Measurements from ENCODE around the gene TOMM5.

DNA sequence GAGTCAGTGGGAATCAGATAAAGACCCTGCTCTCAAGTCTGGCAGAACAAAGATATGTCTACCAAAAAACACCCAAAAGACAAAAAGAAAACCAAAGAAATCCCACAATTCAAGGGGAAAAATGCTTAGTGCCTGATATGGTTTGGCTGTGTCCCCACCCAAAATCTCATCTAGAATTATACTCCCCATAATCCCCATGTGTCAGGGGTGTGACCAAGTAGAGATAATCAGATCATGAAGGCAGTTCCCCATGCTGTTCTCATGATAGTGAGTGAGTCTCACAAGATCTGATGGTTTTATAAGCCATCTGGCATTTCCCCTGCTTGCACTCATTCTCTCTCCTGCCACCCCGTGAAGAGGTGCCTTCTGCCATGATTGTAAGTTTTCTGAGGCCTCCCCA lies 29.6 kb downstream of the TOMM5 start:
- TF ChIP-seq, protein P1, sequence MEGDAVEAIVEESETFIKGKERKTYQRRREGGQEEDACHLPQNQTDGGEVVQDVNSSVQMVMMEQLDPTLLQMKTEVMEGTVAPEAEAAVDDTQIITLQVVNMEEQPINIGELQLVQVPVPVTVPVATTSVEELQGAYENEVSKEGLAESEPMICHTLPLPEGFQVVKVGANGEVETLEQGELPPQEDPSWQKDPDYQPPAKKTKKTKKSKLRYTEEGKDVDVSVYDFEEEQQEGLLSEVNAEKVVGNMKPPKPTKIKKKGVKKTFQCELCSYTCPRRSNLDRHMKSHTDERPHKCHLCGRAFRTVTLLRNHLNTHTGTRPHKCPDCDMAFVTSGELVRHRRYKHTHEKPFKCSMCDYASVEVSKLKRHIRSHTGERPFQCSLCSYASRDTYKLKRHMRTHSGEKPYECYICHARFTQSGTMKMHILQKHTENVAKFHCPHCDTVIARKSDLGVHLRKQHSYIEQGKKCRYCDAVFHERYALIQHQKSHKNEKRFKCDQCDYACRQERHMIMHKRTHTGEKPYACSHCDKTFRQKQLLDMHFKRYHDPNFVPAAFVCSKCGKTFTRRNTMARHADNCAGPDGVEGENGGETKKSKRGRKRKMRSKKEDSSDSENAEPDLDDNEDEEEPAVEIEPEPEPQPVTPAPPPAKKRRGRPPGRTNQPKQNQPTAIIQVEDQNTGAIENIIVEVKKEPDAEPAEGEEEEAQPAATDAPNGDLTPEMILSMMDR (IDR thresholded peaks at IDR 0.05; ENCODE audit: insufficient read depth, low read length, poor library complexity, severe bottlenecking), result no peak
- no peak for TF ChIP-seq EZH2phosphoT487 (conservative IDR thresholded peaks at IDR 0.05; ENCODE audit: low read length)
